ENCODE measurements around the gene ZDHHC24.

ZDHHC24 gene

DNA sequence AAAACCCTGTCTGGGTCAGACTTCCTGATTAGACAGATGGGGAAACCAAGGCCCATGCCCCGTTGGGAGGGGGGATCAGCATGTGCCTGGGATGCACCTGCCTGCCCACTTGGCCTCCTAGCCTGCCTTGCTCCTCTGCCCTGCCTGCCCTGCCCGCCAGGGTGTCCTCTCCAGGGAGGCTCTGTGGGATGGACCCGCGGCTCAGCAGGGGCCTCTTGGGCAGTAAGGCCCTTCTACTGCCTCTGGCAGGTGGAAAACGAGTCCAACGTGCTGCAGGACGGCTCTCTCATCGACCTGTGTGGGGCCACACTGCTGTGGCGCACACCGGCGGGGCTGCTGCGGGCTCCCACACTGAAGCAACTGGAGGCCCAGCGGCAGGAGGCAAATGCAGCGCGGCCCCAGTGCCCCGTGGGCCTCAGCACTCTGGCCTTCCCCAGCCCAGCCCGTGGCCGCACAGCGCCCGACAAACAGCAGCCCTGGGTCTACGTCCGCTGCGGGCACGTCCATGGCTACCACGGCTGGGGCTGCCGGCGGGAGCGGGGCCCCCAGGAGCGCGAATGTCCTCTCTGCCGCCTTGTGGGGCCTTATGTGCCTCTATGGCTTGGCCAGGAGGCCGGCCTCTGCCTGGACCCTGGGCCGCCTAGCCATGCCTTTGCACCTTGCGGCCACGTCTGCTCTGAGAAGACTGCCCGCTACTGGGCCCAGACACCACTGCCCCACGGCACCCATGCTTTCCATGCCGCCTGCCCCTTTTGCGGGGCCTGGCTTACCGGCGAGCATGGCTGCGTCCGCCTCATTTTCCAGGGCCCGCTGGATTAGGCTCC, 70.3 kb downstream of the ZDHHC24 start:
- Histone ChIP-seq H3K27me3 (ENCODE audit: control insufficient read depth, insufficient read depth, low read length) (no peaks in the 10 kb centered on the region), H3K4me2 (ENCODE audit: low read length) (no peak overlapping the region), H3K9me3 (replicated peaks; ENCODE audit: low read length) (no peaks in the 10 kb centered on the region), H3K4me3 (ENCODE audit: low read length) (no peak overlapping the region), H3K36me3 (ENCODE audit: insufficient read depth, low read length) (peaks cover 3% of the 10 kb centered on the region), H3K4me1 (ENCODE audit: control insufficient read depth, insufficient read depth, low read length) (peaks cover 8% of the 10 kb centered on the region), H3K9ac (ENCODE audit: low read depth, low read length) (no peak overlapping the region)

DNA sequence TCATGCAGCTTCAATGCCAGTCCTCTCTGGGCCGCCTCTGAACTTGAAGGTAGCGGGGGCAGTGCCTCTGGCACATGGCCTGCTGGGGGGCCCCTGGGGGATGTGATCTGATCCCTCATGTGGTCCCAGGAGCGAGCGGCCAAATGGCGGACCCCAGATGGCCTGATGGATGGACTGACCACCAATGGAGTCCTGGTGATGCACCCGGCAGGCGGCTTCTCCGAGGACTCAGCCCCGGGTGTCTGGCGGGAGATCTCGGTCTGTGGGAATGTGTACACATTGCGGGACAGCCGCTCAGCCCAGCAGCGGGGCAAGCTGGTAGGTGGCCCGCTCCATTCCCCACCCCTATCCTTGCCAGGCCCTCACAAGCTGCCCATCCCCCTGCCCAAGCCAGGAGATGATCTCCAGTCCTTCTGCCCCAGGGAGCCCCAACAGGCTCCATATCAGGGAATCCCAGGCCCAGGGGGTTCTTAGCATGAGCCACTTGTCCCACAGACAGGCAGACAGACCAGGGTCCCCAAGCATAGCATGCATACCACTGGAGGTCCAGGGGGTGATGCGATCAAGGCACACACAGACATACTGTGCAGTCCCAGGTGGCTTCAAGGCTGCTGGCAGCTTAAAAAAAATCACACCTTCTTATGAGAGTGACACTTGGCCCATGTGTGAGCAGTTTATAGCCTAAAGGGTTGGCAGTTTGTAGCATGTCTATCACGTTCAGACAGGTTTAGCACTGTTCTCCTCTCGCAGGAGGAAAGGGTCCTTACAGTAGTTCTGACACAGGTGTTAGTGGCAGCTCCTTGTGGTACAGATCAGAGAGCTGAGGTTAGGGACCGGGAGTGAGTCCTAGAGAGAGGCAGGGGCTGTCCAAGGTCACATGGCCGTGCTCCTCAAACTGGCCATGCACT, 72.0 kb downstream of the ZDHHC24 start:
- no peak overlapping the region for H3K9ac ChIP-seq (ENCODE audit: low read depth, low read length)
- peaks cover 3% of the 10 kb centered on the region for H3K36me3 ChIP-seq (ENCODE audit: insufficient read depth, low read length)
- H3K4me3 ChIP-seq (ENCODE audit: low read length), result no peak overlapping the region
- H3K4me1 ChIP-seq (ENCODE audit: control insufficient read depth, insufficient read depth, low read length), result peaks cover 3% of the 10 kb centered on the region
- no peaks in the 10 kb centered on the region for H3K27me3 ChIP-seq (ENCODE audit: control insufficient read depth, insufficient read depth, low read length)
- H3K9me3 ChIP-seq (replicated peaks; ENCODE audit: low read length), result no peaks in the 10 kb centered on the region
- H3K4me2 ChIP-seq (ENCODE audit: low read length), result no peak overlapping the region

DNA sequence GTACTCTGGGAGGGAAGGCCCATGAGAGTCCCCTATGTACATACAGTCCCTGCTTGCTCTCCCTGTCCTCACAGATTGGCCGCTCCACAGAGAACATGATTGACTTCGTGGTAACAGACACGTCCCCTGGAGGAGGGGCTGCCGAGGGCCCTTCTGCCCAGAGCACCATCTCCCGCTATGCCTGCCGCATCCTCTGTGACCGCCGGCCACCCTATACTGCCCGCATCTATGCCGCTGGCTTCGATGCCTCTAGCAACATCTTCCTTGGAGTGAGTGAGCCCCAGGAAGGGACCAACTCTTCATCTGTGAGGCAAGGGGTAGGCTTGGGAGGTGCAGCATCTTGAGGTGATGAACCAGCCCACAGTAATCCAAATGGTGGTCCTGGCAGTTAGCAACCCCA, 72.7 kb downstream of the ZDHHC24 start:
- no peak overlapping the region for H3K4me2 ChIP-seq (ENCODE audit: low read length)
- H3K9ac ChIP-seq (ENCODE audit: low read depth, low read length), result no peak overlapping the region
- H3K9me3 ChIP-seq (replicated peaks; ENCODE audit: low read length), result no peaks in the 10 kb centered on the region
- peaks cover 3% of the 10 kb centered on the region for H3K36me3 ChIP-seq (ENCODE audit: insufficient read depth, low read length)
- H3K4me1 ChIP-seq (ENCODE audit: control insufficient read depth, insufficient read depth, low read length), result no peaks in the 10 kb centered on the region
- no peak overlapping the region for H3K4me3 ChIP-seq (ENCODE audit: low read length)
- no peaks in the 10 kb centered on the region for H3K27me3 ChIP-seq (ENCODE audit: control insufficient read depth, insufficient read depth, low read length)

DNA sequence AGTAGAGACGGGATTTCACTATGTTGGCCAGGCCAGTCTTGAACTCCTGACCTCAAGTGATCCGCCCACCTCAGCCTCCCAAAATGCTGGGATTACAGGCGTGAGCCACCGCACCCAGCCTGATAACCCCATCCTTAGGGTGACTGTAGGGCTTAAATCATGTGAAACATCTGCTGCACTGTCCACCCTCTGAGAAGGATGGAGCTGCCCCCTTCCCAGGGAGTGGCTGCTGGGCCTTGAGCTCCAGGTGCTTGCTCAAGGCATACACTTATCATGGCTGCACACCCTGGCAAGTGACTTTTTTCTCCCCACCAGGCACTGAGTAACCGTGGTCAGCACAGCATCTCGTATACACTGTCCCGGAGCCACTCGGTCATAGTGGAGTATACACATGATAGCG, 73.8 kb downstream of the ZDHHC24 start:
- Histone ChIP-seq H3K9me3 (replicated peaks; ENCODE audit: low read length) (no peaks in the 10 kb centered on the region), H3K36me3 (ENCODE audit: insufficient read depth, low read length) (peaks cover 3% of the 10 kb centered on the region)

DNA sequence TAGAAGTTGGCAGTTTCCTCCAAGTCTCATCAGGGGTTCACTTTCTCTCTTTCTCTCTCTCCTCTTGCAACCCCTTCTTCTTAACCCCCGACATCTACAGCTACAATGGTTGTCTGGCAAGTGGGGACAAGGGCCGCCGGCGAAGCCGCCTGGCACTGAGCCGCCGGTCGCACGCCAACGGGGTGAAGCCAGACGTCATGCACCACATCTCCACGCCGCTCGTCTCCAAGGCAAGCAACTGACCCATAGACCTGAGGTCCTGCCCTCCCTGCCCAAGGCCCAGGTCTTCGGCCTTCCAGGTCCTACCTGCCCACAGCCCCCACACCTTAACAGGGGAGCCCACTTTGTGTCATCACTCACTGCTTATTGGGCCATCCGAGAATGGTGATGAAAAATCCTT, 74.7 kb downstream of the ZDHHC24 start:
- H3K4me1 ChIP-seq (ENCODE audit: control insufficient read depth, insufficient read depth, low read length), result peaks cover 6% of the 10 kb centered on the region
- no peak overlapping the region for H3K4me3 ChIP-seq (ENCODE audit: low read length)
- H3K36me3 ChIP-seq (ENCODE audit: insufficient read depth, low read length), result peaks cover 3% of the 10 kb centered on the region
- H3K27me3 ChIP-seq (ENCODE audit: control insufficient read depth, insufficient read depth, low read length), result no peaks in the 10 kb centered on the region
- no peak overlapping the region for H3K4me2 ChIP-seq (ENCODE audit: low read length)
- H3K9ac ChIP-seq (ENCODE audit: low read depth, low read length), result no peak overlapping the region
- no peaks in the 10 kb centered on the region for H3K9me3 ChIP-seq (replicated peaks; ENCODE audit: low read length)

More for the DNA sequence above, 73.8 kb downstream of the ZDHHC24 start:
- Histone ChIP-seq H3K27me3 (ENCODE audit: control insufficient read depth, insufficient read depth, low read length) (no peaks in the 10 kb centered on the region), H3K4me1 (ENCODE audit: control insufficient read depth, insufficient read depth, low read length) (peaks cover 6% of the 10 kb centered on the region), H3K9ac (ENCODE audit: low read depth, low read length) (no peak overlapping the region), H3K4me2 (ENCODE audit: low read length) (no peak overlapping the region), H3K4me3 (ENCODE audit: low read length) (no peak overlapping the region)

Measured in skeletal muscle satellite cell (primary cell).